ENCODE results near the gene DLG4.
A peak's percentile ranks its signal among the peaks of the same experiment; 100 is the strongest.

DLG4 gene

DNA sequence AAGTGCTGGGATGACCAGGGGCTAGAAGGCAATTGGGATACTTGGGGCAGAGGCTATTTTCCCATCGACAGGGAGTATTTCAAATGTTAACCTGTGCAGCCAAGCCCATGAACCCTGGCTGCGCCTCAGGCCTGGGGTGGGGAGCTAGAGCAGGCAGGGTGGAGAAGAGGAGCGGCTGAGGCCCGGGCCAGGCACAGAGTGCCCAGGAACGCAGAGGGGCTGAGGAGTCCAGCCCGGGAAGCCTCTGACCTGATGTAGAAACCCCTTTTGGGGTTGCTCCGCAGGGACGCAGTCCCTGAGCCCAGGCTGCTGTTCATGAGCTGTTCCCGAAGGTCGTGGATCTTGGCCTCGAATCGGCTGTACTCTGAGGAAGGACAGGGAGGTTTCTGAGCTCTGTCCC, 23.7 kb downstream of the DLG4 start:
- no peak overlapping the region for H3K9ac ChIP-seq (ENCODE audit: low read depth, low read length)
- H3K4me1 ChIP-seq (ENCODE audit: insufficient read depth, low read length): no peaks in the 10 kb centered on the region
- H4K20me1 ChIP-seq (ENCODE audit: insufficient read depth, low read length): 0 out of 2 replicates have a peak, but pooled peaks cover 3% of the 10 kb centered on the region
- no peaks in the 10 kb centered on the region for H3K9me3 ChIP-seq (ENCODE audit: insufficient read depth, low read length, severe bottlenecking)
- H3K4me3 ChIP-seq (ENCODE audit: low read depth in 1 of 2, low read length in 2 of 2): no peak overlapping the region
- H3K4me2 ChIP-seq (ENCODE audit: insufficient read depth, low read length): no peak overlapping the region
- no peak for ATAC-seq (ENCODE audit: insufficient read depth, low read depth)
- H3K79me2 ChIP-seq (ENCODE audit: insufficient read depth, low read length): no peaks in the 10 kb centered on the region
- peaks cover 22% of the 10 kb centered on the region for H3K36me3 ChIP-seq (ENCODE audit: insufficient read depth, low read length)
- no peak overlapping the region for H3K27ac ChIP-seq (ENCODE audit: low read length)
- DNase-seq: no peak
- H3K27me3 ChIP-seq (ENCODE audit: insufficient read depth, low read length, poor library complexity): no peaks in the 10 kb centered on the region
- no peak for TF ChIP-seq CTCF (IDR thresholded peaks at IDR 0.05; ENCODE audit: borderline replicate concordance, extremely low read depth, low read length, poor library complexity, severe bottlenecking)
- TF ChIP-seq EZH2 (IDR thresholded peaks at IDR 0.05; ENCODE audit: borderline replicate concordance, low read depth, low read length, severe bottlenecking): no peak
- H2AFZ ChIP-seq (ENCODE audit: low read depth, low read length): no peak overlapping the region

- no peaks in the 10 kb centered on the region for H3K9me3 ChIP-seq (ENCODE audit: insufficient read depth, low read length, severe bottlenecking)
- peaks cover 19% of the 10 kb centered on the region for H3K36me3 ChIP-seq (ENCODE audit: insufficient read depth, low read length)
- no peaks in the 10 kb centered on the region for H3K27me3 ChIP-seq (ENCODE audit: insufficient read depth, low read length, poor library complexity)
- 0 out of 2 replicates have a peak, but pooled peaks cover 3% of the 10 kb centered on the region for H4K20me1 ChIP-seq (ENCODE audit: insufficient read depth, low read length)
- H3K27ac ChIP-seq (ENCODE audit: low read length): no peak overlapping the region
- no peak overlapping the region for H2AFZ ChIP-seq (ENCODE audit: low read depth, low read length)
- TF ChIP-seq EZH2 (IDR thresholded peaks at IDR 0.05; ENCODE audit: borderline replicate concordance, low read depth, low read length, severe bottlenecking): no peak
- DNase-seq: no peak
- no peak overlapping the region for H3K4me3 ChIP-seq (ENCODE audit: low read depth in 1 of 2, low read length in 2 of 2)
- no peak overlapping the region for H3K4me2 ChIP-seq (ENCODE audit: insufficient read depth, low read length)
- no peaks in the 10 kb centered on the region for H3K4me1 ChIP-seq (ENCODE audit: insufficient read depth, low read length)
- H3K79me2 ChIP-seq (ENCODE audit: insufficient read depth, low read length): no peaks in the 10 kb centered on the region
- no peak for ATAC-seq (ENCODE audit: insufficient read depth, low read depth)
- no peak overlapping the region for H3K9ac ChIP-seq (ENCODE audit: low read depth, low read length)
These were observed 27.2 kb downstream of the DLG4 start for GRCh38 chr17:7192271-7192937.

- Histone ChIP-seq H3K27ac (ENCODE audit: low read length) (no peak overlapping the region), H3K9me3 (ENCODE audit: insufficient read depth, low read length, severe bottlenecking) (no peaks in the 10 kb centered on the region), H3K79me2 (ENCODE audit: insufficient read depth, low read length) (no peaks in the 10 kb centered on the region), H3K27me3 (ENCODE audit: insufficient read depth, low read length, poor library complexity) (no peaks in the 10 kb centered on the region), H3K4me2 (ENCODE audit: insufficient read depth, low read length) (no peak overlapping the region), H3K9ac (ENCODE audit: low read depth, low read length) (no peak overlapping the region), H4K20me1 (ENCODE audit: insufficient read depth, low read length) (0 out of 2 replicates have a peak, but pooled peaks cover 3% of the 10 kb centered on the region), H3K4me1 (ENCODE audit: insufficient read depth, low read length) (no peaks in the 10 kb centered on the region), H2AFZ (ENCODE audit: low read depth, low read length) (no peak overlapping the region), H3K36me3 (ENCODE audit: insufficient read depth, low read length) (peaks cover 16% of the 10 kb centered on the region), H3K4me3 (ENCODE audit: low read depth in 1 of 2, low read length in 2 of 2) (no peak overlapping the region)
- peak; percentile 87 for ATAC-seq (ENCODE audit: insufficient read depth, low read depth)
- TF ChIP-seq EZH2 (IDR thresholded peaks at IDR 0.05; ENCODE audit: borderline replicate concordance, low read depth, low read length, severe bottlenecking) (no peak), CTCF (IDR thresholded peaks at IDR 0.05; ENCODE audit: borderline replicate concordance, extremely low read depth, low read length, poor library complexity, severe bottlenecking) (no peak)
- DNase-seq: peak; percentile 66
These were observed 27.9 kb downstream of the DLG4 start for GRCh38 chr17:7191571-7192270.

DNA sequence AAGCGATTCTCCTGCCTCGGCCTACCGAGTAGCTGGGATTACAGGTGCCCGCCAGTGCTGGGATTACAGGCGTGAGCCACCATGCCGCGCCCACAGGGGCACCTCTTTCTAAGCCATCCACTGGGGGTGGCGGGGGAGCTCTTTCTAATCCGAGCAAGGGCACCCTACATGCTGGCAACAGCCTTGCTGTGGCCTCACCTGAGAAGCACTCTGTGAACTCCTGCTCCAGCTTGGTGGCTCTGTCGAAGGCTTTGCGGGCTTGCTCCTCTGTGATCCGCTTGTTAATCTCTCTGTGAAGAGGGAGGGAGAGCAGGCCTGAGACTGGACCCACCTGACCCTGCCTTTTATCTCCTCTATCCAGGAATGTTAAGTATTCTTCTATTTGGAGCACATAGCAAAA, 28.6 kb downstream of the DLG4 start:
- ATAC-seq (ENCODE audit: insufficient read depth, low read depth) (no peak), DNase-seq (no peak)
- H3K4me1 ChIP-seq (ENCODE audit: insufficient read depth, low read length): no peaks in the 10 kb centered on the region
- peaks cover 9% of the 10 kb centered on the region; the same call in 1 of the 2 replicates for H3K36me3 ChIP-seq (ENCODE audit: insufficient read depth, low read length)
- no peaks in the 10 kb centered on the region for H3K79me2 ChIP-seq (ENCODE audit: insufficient read depth, low read length)
- no peak overlapping the region for H3K4me2 ChIP-seq (ENCODE audit: insufficient read depth, low read length)
- no peak overlapping the region for H2AFZ ChIP-seq (ENCODE audit: low read depth, low read length)
- 0 out of 2 replicates have a peak, but pooled peaks cover 3% of the 10 kb centered on the region for H4K20me1 ChIP-seq (ENCODE audit: insufficient read depth, low read length)
- H3K27ac ChIP-seq (ENCODE audit: low read length): no peak overlapping the region
- TF ChIP-seq EZH2 (IDR thresholded peaks at IDR 0.05; ENCODE audit: borderline replicate concordance, low read depth, low read length, severe bottlenecking) (no peak), CTCF (IDR thresholded peaks at IDR 0.05; ENCODE audit: borderline replicate concordance, extremely low read depth, low read length, poor library complexity, severe bottlenecking) (no peak)
- no peaks in the 10 kb centered on the region for H3K9me3 ChIP-seq (ENCODE audit: insufficient read depth, low read length, severe bottlenecking)
- no peak overlapping the region for H3K9ac ChIP-seq (ENCODE audit: low read depth, low read length)
- no peak overlapping the region for H3K4me3 ChIP-seq (ENCODE audit: low read depth in 1 of 2, low read length in 2 of 2)
- H3K27me3 ChIP-seq (ENCODE audit: insufficient read depth, low read length, poor library complexity): no peaks in the 10 kb centered on the region
